HG02763 (cell line): ENCODE data around the gene MZF1.

ENCODE experiments used
- ATAC-seq: cut with Tn5 transposase; IDR thresholded peaks from one replicate; pipeline ENCODE4 v1.9.1; 2021; ENCODE audit warnings: mild to moderate bottlenecking, moderate library complexity; ENCODE audit not compliant: unreplicated experiment

MZF1 gene

GRCh38 chr19:58515259-58515658 is 57.9 kb downstream of the MZF1 start:
- no peak for ATAC-seq

GRCh38 chr19:58514564-58515022 is 58.5 kb downstream of the MZF1 start:
- ATAC-seq = no peak

- peak; percentile 72 for ATAC-seq
Measured at GRCh38 chr19:58513694-58514563, 59.2 kb downstream of the MZF1 start.

GRCh38 chr19:58513213-58513693 is 59.9 kb downstream of the MZF1 start:
- ATAC-seq = no peak
